ENCODE results near the gene TXNRD3.
"Not testable (repeated sequence)": the region's sequence is repeated elsewhere in the genome, so short reads cannot be mapped to it uniquely, and the experiment has no call there.

The TXNRD3 gene

GRCh38 chr3:126638790-126639189 is 16.1 kb downstream of the TXNRD3 start:
- DNase-seq (ENCODE audit: low read depth, low spot score), result no peak
- Histone ChIP-seq H3K36me3 (ENCODE audit: insufficient read depth, low read length) (peaks cover 34% of the 10 kb centered on the region), H3K4me3 (no peak overlapping the region), H3K27ac (no peak overlapping the region), H3K9me3 (ENCODE audit: low read depth, low read length) (no peaks in the 10 kb centered on the region), H3K9ac (ENCODE audit: insufficient read length) (no peak overlapping the region)
- TF ChIP-seq POLR2AphosphoS5 (IDR thresholded peaks at IDR 0.05; ENCODE audit: borderline replicate concordance, low read depth, low read length) (no peak), EZH2 (IDR thresholded peaks at IDR 0.05) (no peak), FOXP2 (optimal IDR thresholded peaks at IDR 0.05; ENCODE audit: control extremely low read depth, extremely low read length, insufficient read depth) (no peak)

- H3K9ac ChIP-seq (ENCODE audit: insufficient read length), result no peak overlapping the region
- peaks cover 20% of the 10 kb centered on the region; the same call in 1 of the 2 replicates for H3K36me3 ChIP-seq (ENCODE audit: insufficient read depth, low read length)
- H3K27ac ChIP-seq, result no peak overlapping the region
- TF ChIP-seq FOXP2 (optimal IDR thresholded peaks at IDR 0.05; ENCODE audit: control extremely low read depth, extremely low read length, insufficient read depth), result no peak
- H3K4me3 ChIP-seq, result no peak overlapping the region
- no peak for DNase-seq (ENCODE audit: low read depth, low spot score)
- no peaks in the 10 kb centered on the region for H3K9me3 ChIP-seq (ENCODE audit: low read depth, low read length)
Measured at GRCh38 chr3:126636436-126636835, 18.5 kb downstream of the TXNRD3 start.

- Histone ChIP-seq H3K27ac (no peak overlapping the region), H3K9ac (ENCODE audit: insufficient read length) (no peak overlapping the region), H3K9me3 (ENCODE audit: low read depth, low read length) (no peaks in the 10 kb centered on the region), H3K36me3 (ENCODE audit: insufficient read depth, low read length) (peaks cover 18% of the 10 kb centered on the region; the same call in 1 of the 2 replicates), H3K4me3 (no peak overlapping the region)
- no peak for DNase-seq (ENCODE audit: low read depth, low spot score)
- TF ChIP-seq POLR2AphosphoS5 (IDR thresholded peaks at IDR 0.05; ENCODE audit: borderline replicate concordance, low read depth, low read length) (no peak), EZH2 (IDR thresholded peaks at IDR 0.05) (no peak), FOXP2 (optimal IDR thresholded peaks at IDR 0.05; ENCODE audit: control extremely low read depth, extremely low read length, insufficient read depth) (no peak)
Measured at GRCh38 chr3:126634803-126635202, 20.1 kb downstream of the TXNRD3 start.

GRCh38 chr3:126630020-126630419 is 24.9 kb downstream of the TXNRD3 start:
- H3K36me3 ChIP-seq (ENCODE audit: insufficient read depth, low read length), result peaks cover 41% of the 10 kb centered on the region
- no peaks in the 10 kb centered on the region for H3K9me3 ChIP-seq (ENCODE audit: low read depth, low read length)
- H3K9ac ChIP-seq (ENCODE audit: insufficient read length), result no peak overlapping the region
- DNase-seq (ENCODE audit: low read depth, low spot score), result no peak
- TF ChIP-seq EZH2 (IDR thresholded peaks at IDR 0.05) (no peak), FOXP2 (optimal IDR thresholded peaks at IDR 0.05; ENCODE audit: control extremely low read depth, extremely low read length, insufficient read depth) (no peak), POLR2AphosphoS5 (IDR thresholded peaks at IDR 0.05; ENCODE audit: borderline replicate concordance, low read depth, low read length) (no peak)
- H3K4me3 ChIP-seq, result no peak overlapping the region
- no peak overlapping the region for H3K27ac ChIP-seq

GRCh38 chr3:126625735-126626134 is 29.2 kb downstream of the TXNRD3 start:
- not testable (repeated sequence) for H3K4me3 ChIP-seq; H3K27ac ChIP-seq; DNase-seq (ENCODE audit: low read depth, low spot score)

GRCh38 chr3:126622694-126623093 is 32.2 kb downstream of the TXNRD3 start:
- peak overlapping the region; percentile 71 for H3K4me3 ChIP-seq
- H3K9me3 ChIP-seq (ENCODE audit: low read depth, low read length), result no peaks in the 10 kb centered on the region
- H3K36me3 ChIP-seq (ENCODE audit: insufficient read depth, low read length), result peaks cover 22% of the 10 kb centered on the region; the same call in 1 of the 2 replicates
- DNase-seq (ENCODE audit: low read depth, low spot score), result no peak
- TF ChIP-seq FOXP2 (optimal IDR thresholded peaks at IDR 0.05; ENCODE audit: control extremely low read depth, extremely low read length, insufficient read depth) (no peak), POLR2AphosphoS5 (IDR thresholded peaks at IDR 0.05; ENCODE audit: borderline replicate concordance, low read depth, low read length) (no peak), EZH2 (IDR thresholded peaks at IDR 0.05) (no peak)
- H3K9ac ChIP-seq (ENCODE audit: insufficient read length), result peak overlapping the region; percentile 16
- peak overlapping the region; percentile 94 for H3K27ac ChIP-seq

More at GRCh38 chr3:126625735-126626134, 29.2 kb downstream of the TXNRD3 start:
- peaks cover 35% of the 10 kb centered on the region for H3K36me3 ChIP-seq (ENCODE audit: insufficient read depth, low read length)
- H3K9me3 ChIP-seq (ENCODE audit: low read depth, low read length); H3K9ac ChIP-seq (ENCODE audit: insufficient read length): not testable (repeated sequence)

- peak; percentile 20 for TF ChIP-seq FOXP2 (optimal IDR thresholded peaks at IDR 0.05; ENCODE audit: control extremely low read depth, extremely low read length, insufficient read depth)
- peak; percentile 53; the same call in 1 of the 2 replicates for TF ChIP-seq POLR2AphosphoS5 (IDR thresholded peaks at IDR 0.05; ENCODE audit: borderline replicate concordance, low read depth, low read length)
- TF ChIP-seq EZH2 (IDR thresholded peaks at IDR 0.05), result no peak
- Histone ChIP-seq H3K27ac (peak overlapping the region; percentile 94), H3K36me3 (ENCODE audit: insufficient read depth, low read length) (peaks cover 19% of the 10 kb centered on the region), H3K9me3 (ENCODE audit: low read depth, low read length) (no peaks in the 10 kb centered on the region), H3K9ac (ENCODE audit: insufficient read length) (peak overlapping the region; percentile 38), H3K4me3 (peak overlapping the region; percentile 71)
- peak; percentile 98 for DNase-seq (ENCODE audit: low read depth, low spot score)
Measured at GRCh38 chr3:126621627-126622345, 33.1 kb downstream of the TXNRD3 start.

- Histone ChIP-seq H3K4me3 (peak overlapping the region; percentile 71), H3K36me3 (ENCODE audit: insufficient read depth, low read length) (peaks cover 23% of the 10 kb centered on the region), H3K9ac (ENCODE audit: insufficient read length) (peak overlapping the region; percentile 38), H3K9me3 (ENCODE audit: low read depth, low read length) (no peaks in the 10 kb centered on the region), H3K27ac (peak overlapping the region; percentile 94)
- TF ChIP-seq POLR2AphosphoS5 (IDR thresholded peaks at IDR 0.05; ENCODE audit: borderline replicate concordance, low read depth, low read length) (no peak), EZH2 (IDR thresholded peaks at IDR 0.05) (no peak), FOXP2 (optimal IDR thresholded peaks at IDR 0.05; ENCODE audit: control extremely low read depth, extremely low read length, insufficient read depth) (no peak)
- DNase-seq (ENCODE audit: low read depth, low spot score), result no peak
Measured at GRCh38 chr3:126621171-126621570, 33.8 kb downstream of the TXNRD3 start.

GRCh38 chr3:126620738-126621137 is 34.2 kb downstream of the TXNRD3 start:
- TF ChIP-seq FOXP2 (optimal IDR thresholded peaks at IDR 0.05; ENCODE audit: control extremely low read depth, extremely low read length, insufficient read depth) (no peak), POLR2AphosphoS5 (IDR thresholded peaks at IDR 0.05; ENCODE audit: borderline replicate concordance, low read depth, low read length) (no peak; the same call in 1 of the 2 replicates), EZH2 (IDR thresholded peaks at IDR 0.05) (no peak)
- Histone ChIP-seq H3K27ac (peak overlapping the region; percentile 94), H3K9me3 (ENCODE audit: low read depth, low read length) (no peaks in the 10 kb centered on the region), H3K36me3 (ENCODE audit: insufficient read depth, low read length) (peaks cover 27% of the 10 kb centered on the region), H3K4me3 (peak overlapping the region; percentile 71), H3K9ac (ENCODE audit: insufficient read length) (peak overlapping the region; percentile 38)
- DNase-seq (ENCODE audit: low read depth, low spot score), result no peak

Measured in SK-N-MC (cell line).